Cardiac fibroblast (primary cell): ENCODE measurements around the gene ZIC2.
"Not testable (repeated sequence)": the region's sequence is repeated elsewhere in the genome, so short reads cannot be mapped to it uniquely, and the experiment has no call there.

Source experiments
- DNase-seq, 2 donors: peaks; one replicate each; pipeline versions ENCODE4 v3.0.0 to v3.0.0-alpha.2; 2010; ENCODE audit warnings: low read depth in 2 of 2
- H3K4me3 ChIP-seq, 2 donors: replicated peaks in 1 of 2; 1 replicate in 1 of 2; 2 replicates in 1 of 2; pipeline ENCODE4 v1.5.1; 2011; ENCODE audit warnings: low read depth in 2 of 2, low read length in 2 of 2, mild to moderate bottlenecking in 2 of 2, moderate library complexity in 1 of 2
- TF ChIP-seq, protein P1 (sequence below): IDR thresholded peaks from one replicate; pipeline ENCODE4 v1.5.1; 2011; ENCODE audit warnings: low read depth, mild to moderate bottlenecking, low read length, inconsistent platforms

Gene ZIC2

DNA sequence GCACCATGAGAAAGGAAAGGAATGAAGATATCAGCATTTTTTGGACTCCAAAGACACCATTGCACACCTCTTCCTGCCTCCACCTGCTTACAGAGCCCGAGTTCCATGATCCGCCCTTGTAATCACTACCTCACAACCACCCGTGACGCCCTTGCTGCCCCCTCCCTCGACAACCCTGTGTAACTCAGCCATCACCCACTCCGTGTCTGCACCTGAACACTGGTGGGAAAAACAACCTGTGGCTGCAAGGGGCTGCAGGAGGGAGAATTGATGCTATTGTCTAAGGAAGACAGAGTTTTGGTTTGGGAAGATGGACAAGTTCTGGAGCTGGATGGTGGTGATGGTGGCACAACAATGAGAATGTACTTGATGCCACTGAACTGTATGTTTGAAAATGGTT, 37.0 kb upstream of the ZIC2 start:
- TF ChIP-seq, protein P1, sequence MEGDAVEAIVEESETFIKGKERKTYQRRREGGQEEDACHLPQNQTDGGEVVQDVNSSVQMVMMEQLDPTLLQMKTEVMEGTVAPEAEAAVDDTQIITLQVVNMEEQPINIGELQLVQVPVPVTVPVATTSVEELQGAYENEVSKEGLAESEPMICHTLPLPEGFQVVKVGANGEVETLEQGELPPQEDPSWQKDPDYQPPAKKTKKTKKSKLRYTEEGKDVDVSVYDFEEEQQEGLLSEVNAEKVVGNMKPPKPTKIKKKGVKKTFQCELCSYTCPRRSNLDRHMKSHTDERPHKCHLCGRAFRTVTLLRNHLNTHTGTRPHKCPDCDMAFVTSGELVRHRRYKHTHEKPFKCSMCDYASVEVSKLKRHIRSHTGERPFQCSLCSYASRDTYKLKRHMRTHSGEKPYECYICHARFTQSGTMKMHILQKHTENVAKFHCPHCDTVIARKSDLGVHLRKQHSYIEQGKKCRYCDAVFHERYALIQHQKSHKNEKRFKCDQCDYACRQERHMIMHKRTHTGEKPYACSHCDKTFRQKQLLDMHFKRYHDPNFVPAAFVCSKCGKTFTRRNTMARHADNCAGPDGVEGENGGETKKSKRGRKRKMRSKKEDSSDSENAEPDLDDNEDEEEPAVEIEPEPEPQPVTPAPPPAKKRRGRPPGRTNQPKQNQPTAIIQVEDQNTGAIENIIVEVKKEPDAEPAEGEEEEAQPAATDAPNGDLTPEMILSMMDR, result no peak
- no peak for DNase-seq

DNA sequence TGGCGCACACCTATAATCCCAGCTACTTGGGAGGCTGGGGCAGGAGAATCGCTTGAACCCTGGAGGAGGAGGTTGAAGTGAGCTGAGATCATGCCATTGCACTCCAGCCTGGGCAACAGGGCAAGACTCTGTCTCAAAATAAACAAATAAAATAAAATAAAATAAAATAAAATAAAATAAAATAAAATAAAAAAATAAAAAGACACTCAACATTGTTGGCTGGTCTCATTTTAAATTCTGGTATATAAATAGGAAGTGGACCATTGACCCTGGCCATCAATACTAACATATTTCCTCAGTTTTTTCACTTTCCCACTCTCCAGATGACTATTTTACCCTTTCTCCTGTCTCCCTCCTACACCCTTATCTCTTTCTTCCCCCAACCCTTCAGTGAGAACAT, 36.1 kb upstream of the ZIC2 start:
- not testable (repeated sequence) for DNase-seq, H3K4me3 ChIP-seq

More for the DNA sequence above, 37.0 kb upstream of the ZIC2 start:
- no peak overlapping the region for H3K4me3 ChIP-seq

DNA sequence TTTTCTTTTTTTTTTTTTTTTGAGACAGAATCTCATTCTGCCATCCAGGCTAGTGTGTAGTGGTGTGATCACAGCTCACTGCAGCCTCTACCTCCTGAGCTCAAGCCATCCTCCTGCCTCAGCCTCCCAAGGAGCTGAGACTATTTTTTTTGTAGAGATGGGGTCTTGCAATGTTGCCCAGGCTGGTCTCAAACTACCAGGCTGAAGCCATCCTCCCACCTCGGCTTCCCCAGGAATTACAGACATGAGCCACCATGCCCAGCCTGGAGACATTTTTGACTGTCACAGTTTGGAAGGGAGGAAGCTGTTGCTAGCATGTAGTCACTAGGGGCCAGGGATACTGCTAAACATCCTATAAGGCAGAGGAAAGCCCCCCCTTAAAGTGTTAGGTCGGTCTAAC, 33.9 kb upstream of the ZIC2 start:
- no peak for DNase-seq
- no peak overlapping the region for H3K4me3 ChIP-seq
- TF ChIP-seq, protein P1, result no peak

DNA sequence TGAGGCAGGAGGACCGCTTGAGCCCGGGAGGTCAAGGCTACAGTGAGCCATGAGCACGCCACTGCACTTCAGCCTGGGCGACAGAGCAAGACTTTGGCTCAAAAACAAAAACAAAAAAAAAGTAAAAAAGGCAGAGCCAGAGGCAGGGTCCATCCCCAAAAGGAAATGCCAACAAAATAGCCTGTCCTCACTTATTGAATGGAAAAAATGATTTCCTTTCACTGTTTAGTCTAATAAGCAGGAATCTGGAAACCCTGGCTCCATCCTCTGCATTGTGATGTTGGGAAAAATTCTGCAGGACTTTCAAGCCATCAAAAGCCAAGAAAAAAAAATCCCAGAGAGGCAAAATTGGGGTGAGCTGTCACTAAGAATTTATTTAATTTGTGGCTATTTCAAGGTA, 33.2 kb upstream of the ZIC2 start:
- TF ChIP-seq, protein P1, result no peak
- DNase-seq, result no peak
- no peak overlapping the region for H3K4me3 ChIP-seq

DNA sequence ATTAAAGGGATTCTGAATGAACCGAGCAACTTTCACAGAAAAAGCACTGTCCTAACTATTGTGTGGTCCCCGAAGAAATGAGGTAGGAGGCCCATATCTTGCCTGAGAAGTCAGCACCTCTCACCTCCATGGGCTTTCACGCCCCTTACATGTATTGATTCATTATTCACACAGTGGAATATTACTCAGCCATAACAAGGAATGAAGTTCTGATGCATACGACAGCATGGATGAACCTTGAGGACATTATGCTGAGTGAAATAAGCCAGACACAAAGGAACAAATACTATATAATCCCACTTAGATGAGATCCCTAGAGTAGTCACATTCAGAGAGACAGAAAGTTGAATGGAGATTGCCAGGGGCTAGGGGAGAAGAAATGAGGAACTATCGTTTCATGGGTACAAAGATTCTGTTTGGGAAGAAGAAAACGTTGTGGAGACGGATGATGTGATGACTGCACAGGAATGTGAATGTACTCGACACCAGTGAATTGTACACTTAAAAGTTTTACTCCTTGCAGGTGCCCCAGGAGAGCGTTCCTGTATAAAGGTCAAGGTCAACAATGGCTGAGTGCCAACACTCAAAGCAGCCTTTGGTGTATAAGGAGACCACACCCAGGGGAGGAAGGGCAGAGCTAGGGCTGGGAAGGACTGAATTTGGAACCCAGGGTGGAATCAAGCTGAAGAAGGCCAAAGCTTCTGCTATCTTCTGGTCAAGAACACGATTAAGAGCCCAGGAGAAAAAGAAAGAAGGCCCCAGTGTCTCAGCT, 32.5 kb upstream of the ZIC2 start:
- TF ChIP-seq, protein P1, result no peak
- no peak overlapping the region for H3K4me3 ChIP-seq

DNA sequence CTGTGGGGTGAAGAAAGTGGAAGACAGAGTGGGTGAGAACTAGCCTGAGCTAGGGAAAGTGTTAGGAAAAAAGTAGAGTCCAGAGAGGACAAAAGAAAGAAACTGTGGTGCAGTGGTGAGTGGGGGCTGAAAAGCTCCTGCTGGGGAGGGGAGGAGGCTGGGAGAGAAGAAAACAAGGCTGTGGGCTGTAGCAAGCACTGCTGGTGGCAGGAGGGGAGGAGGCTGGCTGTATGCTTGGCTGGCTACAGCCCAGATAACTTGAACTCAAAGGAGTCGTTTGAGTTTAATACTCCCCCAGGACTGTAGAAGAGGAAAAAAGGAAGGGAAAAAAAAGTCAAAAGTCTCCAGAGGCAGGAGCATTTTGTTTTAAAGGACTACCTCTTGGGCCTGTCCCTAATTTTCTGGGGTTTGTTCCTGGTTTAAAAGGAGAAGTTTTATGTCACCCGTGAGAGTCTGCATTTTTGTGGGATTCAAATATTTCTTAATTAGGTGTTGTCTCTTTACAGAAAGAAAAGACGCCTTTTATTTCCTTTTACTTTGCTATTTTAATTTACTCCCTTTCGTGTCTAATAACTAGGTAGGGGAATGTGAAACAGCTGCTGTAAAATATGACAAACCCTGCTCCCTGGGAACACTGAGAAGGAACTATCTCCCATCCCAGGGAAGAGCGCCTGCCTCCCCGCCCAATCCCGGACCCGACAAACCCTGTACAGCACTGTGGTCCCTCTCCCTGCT, 31.7 kb upstream of the ZIC2 start:
- TF ChIP-seq, protein P1, result no peak
- DNase-seq, result no peak
- H3K4me3 ChIP-seq, result no peak overlapping the region

More for the DNA sequence above, 32.5 kb upstream of the ZIC2 start:
- no peak for DNase-seq

DNA sequence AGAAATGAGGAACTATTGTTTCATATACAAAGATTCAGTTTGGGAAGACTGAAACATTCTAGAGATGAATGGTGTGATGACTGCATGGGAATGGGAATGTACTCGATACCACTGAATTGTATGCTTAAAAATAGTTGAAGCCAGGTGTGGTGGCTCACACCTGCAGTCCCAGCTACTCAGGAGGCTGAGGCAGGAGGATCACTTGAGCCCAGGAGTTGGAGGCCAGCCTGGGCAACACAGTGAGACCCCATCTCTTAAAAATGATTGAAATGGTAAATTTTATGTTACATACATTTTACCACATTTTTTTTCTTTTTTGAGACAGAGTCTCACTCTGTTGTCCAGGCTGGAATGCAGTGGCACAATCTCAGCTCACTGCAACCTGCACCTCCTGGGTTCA, 29.9 kb upstream of the ZIC2 start:
- not testable (repeated sequence) for DNase-seq, H3K4me3 ChIP-seq
